Measurements from ENCODE around the gene SEMA7A. TPM values are rescaled to one million over a fixed set of nuclear protein-coding genes. Genes with fewer than 3 reads are reported as not detected.
"Not testable (repeated sequence)": the region's sequence is repeated elsewhere in the genome, so short reads cannot be mapped to it uniquely, and the experiment has no call there.

The SEMA7A gene
- total RNA-seq, 1 donor from 2014 or later: 5.5 TPM

GRCh38 chr15:74390647-74391288 lies 43.0 kb downstream of the SEMA7A start:
- Histone ChIP-seq H3K4me3 (no peak overlapping the region), H3K36me3 (no peaks in the 10 kb centered on the region), H3K27ac (no peak overlapping the region), H3K27me3 (no peaks in the 10 kb centered on the region), H3K4me1 (no peaks in the 10 kb centered on the region), H3K9me3 (no peaks in the 10 kb centered on the region)
- TF ChIP-seq CTCF (IDR thresholded peaks at IDR 0.05): no peak
- intact Hi-C loops (cut with DNase I): no loop called here
- DNase-seq (ENCODE audit: low spot score in 2 of 2): no peak

GRCh38 chr15:74390049-74390646 lies 43.6 kb downstream of the SEMA7A start:
- H3K27ac ChIP-seq; DNase-seq (ENCODE audit: low spot score in 2 of 2); H3K9me3 ChIP-seq; H3K4me1 ChIP-seq; H3K27me3 ChIP-seq; H3K36me3 ChIP-seq; intact Hi-C loops (cut with DNase I); H3K4me3 ChIP-seq: not testable (repeated sequence)

GRCh38 chr15:74389241-74390048 lies 44.3 kb downstream of the SEMA7A start:
- Histone ChIP-seq H3K27ac (no peak overlapping the region), H3K27me3 (no peaks in the 10 kb centered on the region), H3K4me3 (no peak overlapping the region), H3K9me3 (no peaks in the 10 kb centered on the region), H3K36me3 (no peaks in the 10 kb centered on the region), H3K4me1 (peaks cover 0 to 5% of the 10 kb centered on the region in 2 donors)
- intact Hi-C loops (cut with DNase I): no loop called here
- no peak for TF ChIP-seq CTCF (IDR thresholded peaks at IDR 0.05)
- DNase-seq (ENCODE audit: low spot score in 2 of 2): no peak

- H3K4me1 ChIP-seq: peaks cover 0 to 5% of the 10 kb centered on the region in 2 donors
- no peaks in the 10 kb centered on the region for H3K27me3 ChIP-seq
- DNase-seq (ENCODE audit: low spot score in 2 of 2): no peak
- no peaks in the 10 kb centered on the region for H3K36me3 ChIP-seq
- intact Hi-C loops (cut with DNase I): no loop called here
- no peak overlapping the region for H3K27ac ChIP-seq
- TF ChIP-seq CTCF (IDR thresholded peaks at IDR 0.05): no peak
- no peak overlapping the region for H3K4me3 ChIP-seq
- H3K9me3 ChIP-seq: no peaks in the 10 kb centered on the region
Observed at GRCh38 chr15:74388363-74388951, 45.3 kb downstream of the SEMA7A start.

- Histone ChIP-seq H3K27ac (no peak overlapping the region), H3K4me1 (peaks cover 0 to 5% of the 10 kb centered on the region in 2 donors), H3K36me3 (no peaks in the 10 kb centered on the region), H3K27me3 (no peaks in the 10 kb centered on the region), H3K9me3 (no peaks in the 10 kb centered on the region), H3K4me3 (no peak overlapping the region)
- intact Hi-C loops (cut with DNase I): no loop called here
- no peak for DNase-seq (ENCODE audit: low spot score in 2 of 2)
- TF ChIP-seq CTCF (IDR thresholded peaks at IDR 0.05): no peak
Observed at GRCh38 chr15:74387621-74388362, 46.0 kb downstream of the SEMA7A start.
